Measurements from ENCODE around the gene DDA1. TPM values are rescaled to one million over a fixed set of nuclear protein-coding genes. Genes with fewer than 3 reads are reported as not detected.
A peak's percentile ranks its signal among the peaks of the same experiment; 100 is the strongest.

DDA1 gene
- total RNA-seq, 4 donors from 2014 or later: 13.2 to 58.5 (median 19.9) TPM

- TF ChIP-seq POLR2A (IDR thresholded peaks at IDR 0.05) (no peak), CTCF (IDR thresholded peaks at IDR 0.05) (no peak), EP300 (IDR thresholded peaks at IDR 0.05) (no peak), POLR2AphosphoS5 (IDR thresholded peaks at IDR 0.05) (no peak)
- H3K27ac ChIP-seq: peak overlapping the region; percentile 52 to 94 (median 91)
- 40% methylated on average over 1 of the region's 29 CpGs; no CpG with 5 or more reads in 1 of the 2 donors for WGBS, 2 donors (ENCODE audit: low coverage in 1 of 2)
- ATAC-seq: no peak
- no peaks in the 10 kb centered on the region for H3K27me3 ChIP-seq
- peak overlapping the region; percentile 64 to 72 for H3K4me3 ChIP-seq
- peaks cover 0 to 72% (median 38%) of the 10 kb centered on the region in 3 donors for H3K4me1 ChIP-seq
- H3K36me3 ChIP-seq: peaks cover 0 to 27% of the 10 kb centered on the region in 2 donors
- no peaks in the 10 kb centered on the region for H3K9me3 ChIP-seq
Observed at GRCh38 chr19:17302391-17303166, 6.8 kb upstream of the DDA1 start.

- WGBS, 2 donors (ENCODE audit: low coverage in 1 of 2): 7% methylated on average over 2 of the region's 52 CpGs; no CpG with 5 or more reads in 1 of the 2 donors
- Histone ChIP-seq H3K9me3 (no peaks in the 10 kb centered on the region), H3K4me1 (peaks cover 0 to 80% (median 38%) of the 10 kb centered on the region in 3 donors), H3K36me3 (peaks cover 0 to 20% of the 10 kb centered on the region in 2 donors), H3K27ac (peak within 1 kb of the TSS; percentile 52 to 94 (median 91)), H3K4me3 (peak within 1 kb of the TSS; percentile 64 to 72), H3K27me3 (no peaks in the 10 kb centered on the region)
- peak; percentile 90 for ATAC-seq
- TF ChIP-seq EP300 (IDR thresholded peaks at IDR 0.05) (no peak), CTCF (IDR thresholded peaks at IDR 0.05) (peak in 3 of 4 experiments; percentile 66 to 93 (median 88)), POLR2A (IDR thresholded peaks at IDR 0.05) (peak; percentile 32 to 51), POLR2AphosphoS5 (IDR thresholded peaks at IDR 0.05) (peak; percentile 56)
Observed at GRCh38 chr19:17303167-17303939, 6.0 kb upstream of the DDA1 start, which contains the start of gene ABHD8. Gene ABHD8, minus strand, starts transcription at chr19:17303425. Its CDS starts 1,809 bp downstream, at chr19:17301616.

GRCh38 chr19:17303940-17304267 lies 5.5 kb upstream of the DDA1 start:
- Histone ChIP-seq H3K4me3 (peak overlapping the region in 1 of 2 donors; percentile 72), H3K9me3 (no peaks in the 10 kb centered on the region), H3K27ac (peak overlapping the region; percentile 35 to 94 (median 91)), H3K36me3 (peaks cover 0 to 18% of the 10 kb centered on the region in 2 donors), H3K4me1 (peaks cover 0 to 86% (median 38%) of the 10 kb centered on the region in 3 donors), H3K27me3 (no peaks in the 10 kb centered on the region)
- no peak for ATAC-seq
- TF ChIP-seq POLR2A (IDR thresholded peaks at IDR 0.05) (no peak), EP300 (IDR thresholded peaks at IDR 0.05) (no peak), CTCF (IDR thresholded peaks at IDR 0.05) (no peak), POLR2AphosphoS5 (IDR thresholded peaks at IDR 0.05) (no peak)
- WGBS, 2 donors (ENCODE audit: low coverage in 1 of 2): 43 to 61% methylated on average over 4 to 10 of the region's 12 CpGs

GRCh38 chr19:17304386-17305215 lies 4.8 kb upstream of the DDA1 start:
- Histone ChIP-seq H3K4me3 (no peak overlapping the region), H3K4me1 (peaks cover 0 to 88% (median 38%) of the 10 kb centered on the region in 3 donors), H3K9me3 (no peaks in the 10 kb centered on the region)

More at GRCh38 chr19:17304386-17305215, 4.8 kb upstream of the DDA1 start:
- peak overlapping the region; percentile 7 to 94 (median 91) for H3K27ac ChIP-seq
- H3K27me3 ChIP-seq: no peaks in the 10 kb centered on the region
- TF ChIP-seq POLR2AphosphoS5 (IDR thresholded peaks at IDR 0.05): no peak
- no peak for TF ChIP-seq POLR2A (IDR thresholded peaks at IDR 0.05)
- no peak for TF ChIP-seq EP300 (IDR thresholded peaks at IDR 0.05)
- no peak for TF ChIP-seq CTCF (IDR thresholded peaks at IDR 0.05)
- 60 to 61% methylated on average over 1 to 7 of the region's 12 CpGs for WGBS, 2 donors (ENCODE audit: low coverage in 1 of 2)
- peaks cover 0 to 18% of the 10 kb centered on the region in 2 donors for H3K36me3 ChIP-seq
- no peak for ATAC-seq
